GM19328 (cell line): ENCODE data around the gene HAPLN2.
"Not testable (repeated sequence)": the region's sequence is repeated elsewhere in the genome, so short reads cannot be mapped to it uniquely, and the experiment has no call there.

Experiments used
- ATAC-seq: cut with Tn5 transposase; IDR thresholded peaks from one replicate; pipeline ENCODE4 v1.9.1; 2021; ENCODE audit warnings: mild to moderate bottlenecking, moderate library complexity; ENCODE audit not compliant: unreplicated experiment

HAPLN2 gene

DNA sequence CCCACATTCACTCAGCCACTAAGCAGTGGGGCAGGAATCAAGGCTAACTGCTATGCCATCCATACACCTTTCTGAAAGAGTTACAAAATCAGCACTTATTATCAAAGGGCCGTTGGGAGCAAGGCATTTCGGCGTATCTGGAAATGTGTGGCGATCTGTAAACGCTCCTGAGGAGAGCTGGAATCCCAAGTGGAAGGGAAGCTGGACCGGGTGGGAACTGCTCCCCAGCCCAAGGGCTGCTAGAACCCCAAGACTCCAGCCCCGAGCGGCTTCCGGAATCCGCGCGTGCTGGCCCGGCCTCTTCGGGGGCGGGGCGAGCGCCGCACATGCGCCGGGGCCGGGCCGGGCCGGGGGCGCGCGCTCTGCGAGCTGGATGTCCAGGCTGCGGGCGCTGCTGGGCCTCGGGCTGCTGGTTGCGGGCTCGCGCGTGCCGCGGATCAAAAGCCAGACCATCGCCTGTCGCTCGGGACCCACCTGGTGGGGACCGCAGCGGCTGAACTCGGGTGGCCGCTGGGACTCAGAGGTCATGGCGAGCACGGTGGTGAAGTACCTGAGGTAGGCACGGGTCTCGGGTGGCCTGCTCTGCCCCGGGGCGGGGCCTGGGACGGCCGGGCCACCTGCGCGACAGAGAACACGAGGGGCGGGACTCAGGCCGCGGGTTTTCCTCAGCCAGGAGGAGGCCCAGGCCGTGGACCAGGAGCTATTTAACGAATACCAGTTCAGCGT is 27.6 kb upstream of the HAPLN2 start, which contains the start of gene NAXE:
NAXE (plus strand) TSS at position 345 of the 726 bp plus-strand sequence; CDS start at position 374, 29 bp downstream.
- peak; percentile 80 for ATAC-seq

GRCh38 chr1:156592158-156592909 is 26.9 kb upstream of the HAPLN2 start:
- no peak for ATAC-seq

- no peak for ATAC-seq
Observed at GRCh38 chr1:156592910-156593660, 26.1 kb upstream of the HAPLN2 start.

- ATAC-seq, result no peak
Observed at GRCh38 chr1:156593661-156593989, 25.6 kb upstream of the HAPLN2 start.

DNA sequence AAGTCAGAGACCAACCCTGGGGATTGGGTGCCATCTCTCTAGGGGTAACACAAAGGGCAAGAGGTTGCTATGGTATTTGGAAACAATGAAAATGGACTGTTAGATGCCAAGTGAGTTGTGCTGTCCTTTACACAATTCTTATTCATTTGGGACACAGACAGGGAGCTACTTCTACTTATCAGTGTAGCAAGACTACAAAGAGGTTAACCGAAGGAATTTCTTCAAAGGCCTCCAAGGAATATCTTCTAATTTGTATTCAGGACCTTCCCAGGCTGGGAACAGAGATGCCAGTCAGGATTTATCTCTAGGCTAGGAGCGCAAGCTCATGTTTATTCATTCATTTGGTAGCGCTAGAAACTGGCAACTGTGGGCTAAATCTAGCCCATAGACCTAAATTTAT is 25.0 kb upstream of the HAPLN2 start:
- ATAC-seq, result no peak

- no peak for ATAC-seq
Observed at GRCh38 chr1:156595016-156595415, 24.2 kb upstream of the HAPLN2 start.

GRCh38 chr1:156596426-156596825 is 22.8 kb upstream of the HAPLN2 start:
- no peak for ATAC-seq

GRCh38 chr1:156598125-156598524 is 21.1 kb upstream of the HAPLN2 start:
- no peak for ATAC-seq

DNA sequence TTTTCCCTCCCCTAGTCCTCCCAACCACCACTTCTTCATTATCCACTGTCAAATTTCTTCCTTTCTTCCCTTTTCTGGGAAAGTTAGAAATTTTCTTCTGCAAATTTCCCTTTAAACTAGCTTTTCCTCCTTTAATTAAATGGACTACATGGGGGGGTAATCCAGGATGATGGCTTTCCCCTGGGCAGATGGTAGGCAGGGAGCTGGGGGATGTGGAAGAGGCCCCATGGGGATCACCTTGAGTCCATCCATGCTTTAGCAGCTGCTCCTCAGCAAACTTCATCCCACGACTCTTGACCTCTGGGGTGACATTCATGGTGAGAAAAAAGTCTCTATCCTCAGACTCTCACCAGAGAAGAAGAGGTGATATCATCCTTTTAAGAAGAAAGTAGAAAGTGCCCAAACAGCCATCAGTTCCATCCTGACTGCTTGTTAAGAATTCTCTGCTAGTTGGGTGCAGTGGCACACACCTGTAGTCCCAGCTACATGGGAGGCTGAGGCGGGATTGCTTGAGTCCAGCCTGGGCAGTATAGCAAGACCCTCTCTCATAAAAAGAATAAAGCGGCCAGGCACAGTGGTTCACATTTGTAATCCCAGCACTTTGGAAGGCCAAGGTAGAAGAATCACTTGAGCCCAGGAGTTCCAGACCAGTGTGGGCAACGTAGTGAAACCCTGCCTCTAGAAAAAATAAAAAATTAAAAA is 20.3 kb upstream of the HAPLN2 start:
- ATAC-seq, result no peak

- ATAC-seq, result no peak
Observed at GRCh38 chr1:156599811-156600210, 19.4 kb upstream of the HAPLN2 start.

DNA sequence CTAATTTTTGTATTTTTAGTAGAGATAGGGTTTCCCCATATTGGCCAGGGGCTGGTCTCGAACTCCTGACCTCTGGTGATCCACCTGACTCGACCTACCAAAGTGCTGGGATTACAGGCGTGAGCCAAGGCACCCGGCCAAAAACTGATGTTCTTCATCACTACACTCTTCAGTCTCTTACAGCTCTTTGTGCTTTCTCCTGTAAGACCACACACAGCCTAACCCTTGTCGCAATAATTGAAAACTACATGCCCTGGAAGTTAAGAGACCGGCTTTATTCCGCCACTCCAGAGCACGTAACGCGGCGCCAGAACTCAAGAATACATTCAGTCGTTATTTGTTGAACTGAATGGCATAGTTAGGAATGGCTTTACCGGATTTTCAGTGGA is 18.5 kb upstream of the HAPLN2 start:
- ATAC-seq, result no peak

- peak; percentile 61 for ATAC-seq
Observed at GRCh38 chr1:156601122-156601830, 17.9 kb upstream of the HAPLN2 start, which contains the start of gene GPATCH4. GPATCH4 (minus strand) TSS chr1:156601479.

DNA sequence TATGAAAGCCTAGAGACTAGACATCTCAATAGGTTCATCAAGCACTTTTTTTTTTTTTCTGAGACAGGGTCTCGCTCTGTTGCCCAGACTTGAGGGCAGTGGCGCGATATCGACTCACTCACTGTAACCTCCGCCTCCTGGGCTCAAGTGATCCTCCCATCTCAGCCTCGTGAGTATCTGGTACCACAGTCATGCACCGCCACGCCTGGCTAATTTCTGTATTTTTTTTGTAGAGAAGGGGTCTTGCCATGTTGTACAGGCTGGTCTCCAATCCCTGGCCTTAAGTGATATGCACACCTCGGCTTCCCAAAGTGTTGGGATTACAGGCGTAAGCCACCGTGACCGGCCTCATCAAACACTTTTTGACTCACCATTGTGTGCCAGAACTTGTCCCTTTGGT is 17.3 kb upstream of the HAPLN2 start:
- peak; percentile 32 for ATAC-seq

DNA sequence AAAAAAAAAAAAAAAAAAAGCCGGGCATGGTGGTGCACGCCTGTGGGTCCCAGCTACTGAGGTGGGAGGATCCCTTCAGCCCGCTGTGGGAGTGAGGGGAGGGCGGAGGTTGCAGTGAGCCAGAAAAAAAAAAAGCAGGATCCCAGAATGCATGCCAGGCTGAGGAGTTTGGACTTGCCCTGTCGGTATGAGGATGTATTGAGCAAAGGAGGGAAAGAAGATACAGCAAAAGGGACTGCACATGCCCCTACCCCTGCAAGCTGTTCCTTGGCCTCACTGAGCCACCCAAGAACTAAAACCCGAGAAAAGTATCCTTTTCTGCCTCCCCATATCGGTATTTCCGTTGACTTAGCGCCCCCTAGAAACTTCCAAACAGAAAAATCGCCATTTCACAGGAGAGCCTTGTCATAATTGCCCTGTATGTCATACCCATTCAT is 16.6 kb upstream of the HAPLN2 start:
- no peak for ATAC-seq

- not testable (repeated sequence) for ATAC-seq
Observed at GRCh38 chr1:156607344-156607743, 11.9 kb upstream of the HAPLN2 start.

DNA sequence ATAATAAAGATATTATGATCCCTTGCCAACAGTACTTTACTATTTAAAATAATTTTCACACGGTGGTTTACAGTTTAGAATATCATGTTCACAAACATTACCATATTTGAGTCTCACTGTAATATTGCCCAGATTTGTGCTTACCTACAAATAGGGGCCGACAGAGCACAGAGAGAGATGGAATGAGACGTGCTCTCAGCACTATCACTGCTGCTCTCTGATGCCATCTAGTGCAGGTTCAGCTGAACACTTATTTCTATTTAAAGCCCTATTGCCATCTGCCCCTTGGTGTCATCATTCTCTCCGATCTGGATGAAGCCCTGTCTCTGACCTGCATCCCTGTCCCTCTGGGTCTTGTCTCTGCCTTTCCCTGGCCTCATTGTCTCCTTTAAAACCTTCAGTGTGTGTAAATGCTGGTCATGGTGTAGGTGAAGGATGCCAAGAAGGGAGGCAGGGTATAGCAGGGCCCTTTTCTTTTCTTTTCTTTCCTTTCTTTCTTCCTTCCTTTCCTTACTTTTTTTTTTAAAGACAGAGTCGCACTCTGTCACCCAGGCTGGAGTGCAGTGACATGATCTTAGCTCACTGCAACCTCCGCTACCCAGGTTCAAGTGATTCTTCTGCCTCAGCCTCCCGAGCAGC is 11.1 kb upstream of the HAPLN2 start:
- ATAC-seq, result no peak

GRCh38 chr1:156608981-156609380 is 10.2 kb upstream of the HAPLN2 start:
- ATAC-seq, result no peak

DNA sequence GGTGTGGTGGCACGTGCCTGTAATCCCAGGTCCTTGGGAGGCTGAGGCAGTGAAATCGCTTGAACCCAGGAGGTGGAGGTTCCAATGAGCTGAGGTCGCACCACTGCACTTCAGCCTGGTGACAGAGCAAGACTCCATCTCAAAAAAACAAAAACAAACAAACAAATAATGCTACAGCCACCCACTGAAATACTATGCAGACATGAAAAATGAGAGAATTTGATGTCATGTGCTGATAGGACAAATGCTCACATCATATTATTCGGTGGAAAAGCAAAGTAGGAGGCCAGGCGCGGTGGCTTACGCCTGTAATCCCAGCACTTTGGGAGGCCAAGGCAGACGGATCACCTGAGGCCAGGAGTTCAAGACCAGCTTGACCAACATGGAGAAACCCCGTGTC is 9.1 kb upstream of the HAPLN2 start:
- ATAC-seq, result not testable (repeated sequence)

- ATAC-seq, result no peak
Observed at GRCh38 chr1:156612666-156613065, 6.5 kb upstream of the HAPLN2 start.

GRCh38 chr1:156615946-156616345 is 3.3 kb upstream of the HAPLN2 start:
- ATAC-seq, result no peak
